Hypothalamus (tissue), 51 donors: ENCODE data around the gene DRC1.
"Not testable (repeated sequence)": the region's sequence is repeated elsewhere in the genome, so short reads cannot be mapped to it uniquely, and the experiment has no call there.

Experiments
- DNase-seq, 51 donors: peaks; one replicate each; lab custom pipeline; 2025; lab: John Stamatoyannopoulos, UW

Gene DRC1

DNA sequence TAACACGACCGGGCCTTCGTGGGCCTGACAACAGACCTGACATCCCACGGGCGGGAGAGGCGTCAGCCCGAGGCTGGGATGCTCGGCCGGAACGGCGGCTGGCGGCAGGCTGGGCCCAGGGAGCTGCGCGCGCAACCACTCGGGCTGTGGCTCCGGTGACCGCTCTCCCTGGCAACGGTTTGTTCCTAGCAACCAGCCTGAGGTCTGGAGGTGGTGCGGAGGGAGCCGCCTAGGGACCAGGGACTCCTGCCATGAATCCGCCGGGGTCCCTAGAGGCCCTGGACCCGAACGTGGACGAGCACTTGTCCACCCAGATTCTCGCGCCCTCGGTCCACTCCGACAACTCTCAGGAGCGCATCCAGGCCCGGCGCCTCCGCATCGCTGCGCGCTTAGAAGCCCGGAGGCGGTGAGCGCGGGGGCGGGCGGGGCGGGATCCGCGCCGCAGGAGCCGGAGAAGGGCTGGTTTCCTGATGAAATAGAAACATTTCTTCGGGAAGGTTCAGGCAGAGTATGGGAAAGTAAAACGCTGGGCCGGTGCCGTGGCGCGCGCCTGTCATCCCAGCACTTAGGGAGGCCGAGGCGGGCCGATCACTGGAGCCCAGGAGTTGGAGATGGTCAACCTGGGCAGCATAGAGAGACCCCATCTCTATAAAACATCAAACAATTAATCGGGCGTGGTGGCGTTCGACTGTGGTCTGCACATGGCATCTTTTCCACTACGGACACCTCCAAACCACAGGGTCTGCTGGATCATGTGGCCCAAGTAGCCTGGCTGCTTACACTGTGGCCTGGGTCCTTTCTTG lies at the start of gene DRC1:
Gene DRC1 (plus strand): TSS at position 182 of the 803 bp plus-strand sequence. CDS start 70 bp downstream, at position 252.
- peak in 45 of 51 donors; percentile 8 to 76 (median 42) for DNase-seq

GRCh38 chr2:26352892-26353291 lies 48.8 kb upstream of the DRC1 start:
- DNase-seq: peak in 1 of 51 donors; percentile 2

GRCh38 chr2:26354469-26354868 lies 47.3 kb upstream of the DRC1 start:
- not testable (repeated sequence) for DNase-seq

DNA sequence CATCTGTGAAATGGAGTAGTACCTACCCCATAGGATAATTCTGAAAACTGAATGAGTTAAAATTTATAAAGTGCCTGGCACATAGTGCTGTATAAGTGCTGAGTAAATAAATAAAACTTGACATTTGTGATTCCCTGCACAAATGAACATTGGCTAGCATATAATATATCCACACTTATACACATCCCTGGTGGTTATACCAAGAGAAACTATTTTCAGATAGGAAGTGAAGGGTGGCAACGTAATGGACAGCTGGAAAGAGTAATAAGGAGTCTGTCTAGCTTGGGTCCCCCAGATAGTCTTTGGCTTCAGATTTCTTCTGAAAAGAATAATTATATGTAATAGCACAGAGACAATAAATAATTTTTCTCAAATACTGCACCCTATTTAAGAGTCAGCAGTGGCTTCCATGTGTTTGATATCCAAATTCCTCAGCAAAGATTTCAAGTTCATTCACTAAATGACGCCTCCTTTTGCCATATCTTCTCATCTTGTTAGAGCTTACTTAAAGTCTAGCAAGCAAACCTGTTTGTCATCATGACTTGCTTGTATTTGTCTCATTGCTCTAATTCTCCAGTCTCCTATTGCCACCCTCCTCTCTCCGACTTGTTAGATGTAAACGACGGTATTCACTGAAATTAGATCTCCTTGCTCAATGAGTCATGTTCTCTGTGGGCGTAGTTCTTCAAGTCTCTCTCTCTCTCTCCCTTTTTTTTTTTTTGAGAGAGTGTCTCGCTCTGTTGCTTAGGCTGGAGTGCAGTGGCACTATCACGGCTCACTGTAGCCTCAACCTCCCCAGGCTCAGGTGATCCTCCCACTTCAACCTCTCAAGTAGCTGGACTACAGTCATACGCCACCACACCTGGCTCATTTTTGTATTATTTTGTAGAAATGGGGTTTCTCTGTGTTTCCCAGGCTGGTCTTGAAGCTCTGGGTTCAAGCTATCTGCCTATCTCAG lies 46.4 kb upstream of the DRC1 start:
- DNase-seq: peak in 2 of 51 donors; percentile 4 to 38

DNA sequence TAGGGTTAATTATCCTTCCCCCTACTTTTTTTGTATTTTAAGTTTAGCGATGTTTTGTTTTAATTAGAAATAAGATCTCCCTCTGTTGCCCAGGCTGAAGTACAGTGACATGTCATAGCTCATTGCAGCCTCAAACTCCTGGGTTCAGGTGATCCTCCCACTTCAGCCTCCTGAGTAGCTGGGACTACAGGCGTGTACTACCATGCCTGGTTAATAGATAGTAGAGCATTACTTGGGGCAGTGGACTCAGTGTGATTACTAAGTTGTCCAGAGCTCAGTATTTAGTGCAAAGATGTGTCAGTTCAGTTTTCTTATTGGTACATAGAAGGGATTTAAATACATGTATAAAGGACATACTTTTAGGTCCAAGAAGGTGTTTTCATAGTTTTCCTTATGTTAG lies 45.6 kb upstream of the DRC1 start:
- DNase-seq: no peak

DNA sequence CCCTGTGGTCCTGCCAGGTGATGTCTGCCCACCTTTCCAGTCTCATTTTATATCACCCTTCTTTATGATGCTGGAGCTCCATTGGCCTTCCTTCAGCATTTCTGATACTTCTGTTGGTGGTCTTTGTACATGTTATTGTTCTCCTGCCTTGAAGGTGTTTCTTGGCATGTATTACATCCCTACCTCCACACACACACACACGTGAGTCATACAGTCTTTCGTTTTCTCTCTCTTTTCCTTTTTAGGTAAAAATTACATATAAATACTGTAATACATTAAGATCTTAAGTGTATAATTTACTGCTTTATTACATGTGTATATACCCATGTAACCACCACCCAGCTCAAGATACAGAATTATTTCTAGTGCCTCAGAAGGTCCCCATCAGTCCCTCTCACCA lies 44.9 kb upstream of the DRC1 start:
- DNase-seq: no peak

GRCh38 chr2:26359886-26360473 lies 41.7 kb upstream of the DRC1 start:
- no peak for DNase-seq

DNA sequence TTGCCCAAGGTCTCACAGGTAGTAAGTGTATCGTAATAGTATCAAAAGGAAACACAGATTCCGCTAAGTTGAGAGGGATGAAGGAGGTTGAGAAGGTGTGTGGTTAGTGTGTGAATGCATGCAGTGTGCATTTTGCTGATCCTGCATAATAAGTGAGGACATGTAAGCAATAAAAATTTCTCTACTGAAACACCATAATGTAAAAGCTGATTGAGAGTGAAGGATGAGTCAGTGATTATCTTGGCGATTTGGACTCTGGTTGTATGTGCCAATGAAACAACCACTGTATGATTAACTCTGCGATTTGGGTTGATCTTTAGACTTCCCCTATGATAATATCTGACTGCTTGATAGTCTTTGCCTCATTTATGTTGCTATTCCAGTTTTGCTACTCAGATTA lies 38.4 kb upstream of the DRC1 start:
- DNase-seq: no peak

GRCh38 chr2:26363958-26364357 lies 37.8 kb upstream of the DRC1 start:
- DNase-seq: no peak

GRCh38 chr2:26364669-26365068 lies 37.1 kb upstream of the DRC1 start:
- DNase-seq: no peak

GRCh38 chr2:26366957-26367356 lies 34.8 kb upstream of the DRC1 start:
- no peak for DNase-seq

DNA sequence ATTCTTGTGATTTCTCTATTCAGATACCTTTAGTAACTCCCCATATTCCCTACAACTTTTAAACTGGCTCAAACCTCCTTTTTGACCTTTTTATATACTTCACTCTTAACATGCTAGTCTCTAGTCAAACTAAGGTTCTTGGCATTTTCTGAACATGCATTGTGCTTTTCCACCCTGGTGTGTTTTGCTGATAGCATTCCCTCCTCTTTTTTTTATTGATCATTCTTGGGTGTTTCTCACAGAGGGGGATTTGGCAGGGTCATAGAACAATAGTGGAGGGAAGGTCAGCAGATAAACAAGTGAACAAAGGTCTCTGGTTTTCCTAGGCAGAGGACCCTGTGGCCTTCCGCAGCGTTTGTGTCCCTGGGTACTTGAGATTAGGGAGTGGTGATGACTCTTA lies 32.1 kb upstream of the DRC1 start:
- DNase-seq: not testable (repeated sequence)

GRCh38 chr2:26370909-26371308 lies 30.8 kb upstream of the DRC1 start:
- not testable (repeated sequence) for DNase-seq

- DNase-seq: no peak
Measured at GRCh38 chr2:26376799-26377198, 24.9 kb upstream of the DRC1 start.

GRCh38 chr2:26380281-26380680 lies 21.4 kb upstream of the DRC1 start:
- DNase-seq: no peak

GRCh38 chr2:26382564-26382963 lies 19.2 kb upstream of the DRC1 start:
- DNase-seq: no peak

GRCh38 chr2:26384183-26384582 lies 17.5 kb upstream of the DRC1 start:
- DNase-seq: no peak

- no peak for DNase-seq
Measured at GRCh38 chr2:26384597-26384996, 17.1 kb upstream of the DRC1 start.

DNA sequence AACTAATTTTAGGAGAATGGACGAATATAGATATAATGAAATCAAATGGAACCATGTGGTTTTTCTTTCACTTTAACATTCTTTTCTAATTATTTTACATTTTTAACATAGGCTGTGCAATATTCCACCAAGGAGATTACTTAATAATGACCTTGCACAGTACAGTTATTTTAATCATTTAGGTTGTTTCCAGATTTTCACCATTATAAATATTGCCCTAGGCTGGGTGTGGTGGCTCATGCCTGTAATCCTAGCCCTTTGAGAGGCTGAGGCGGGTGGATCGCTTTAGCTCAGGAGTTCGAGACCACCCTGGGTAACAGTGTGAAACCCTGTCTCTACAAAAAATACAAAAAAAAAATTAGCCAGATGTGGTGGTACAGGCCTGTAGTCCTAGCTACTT lies 14.5 kb upstream of the DRC1 start:
- no peak for DNase-seq

- DNase-seq: no peak
Measured at GRCh38 chr2:26394694-26395093, 7.0 kb upstream of the DRC1 start.

GRCh38 chr2:26395394-26395793 lies 6.3 kb upstream of the DRC1 start:
- peak in 3 of 51 donors; percentile 2 to 7 (median 4) for DNase-seq
